H9 (cell line): ENCODE results near the gene RBM33. TPM values are rescaled to one million over a fixed set of nuclear protein-coding genes. Genes with fewer than 3 reads are reported as not detected.

Experiments
- DNase-seq: peaks from one replicate; pipeline ENCODE4 v3.0.0-alpha.2; 2017
- H2AFZ ChIP-seq: one replicate; pipeline ENCODE4 v1.6.1; 2013; ENCODE audit warnings: mild to moderate bottlenecking, low read length, control low read depth, moderate library complexity
- H2AK5ac ChIP-seq: 2 replicates; pipeline ENCODE4 v1.6.1; 2013; ENCODE audit warnings: low read length, control low read depth, mixed read lengths; ENCODE audit not compliant: insufficient read length
- H2BK120ac ChIP-seq: one replicate; pipeline ENCODE4 v1.6.1; 2013; ENCODE audit warnings: low read depth, mild to moderate bottlenecking, low read length, control low read depth, inconsistent platforms; ENCODE audit not compliant: poor library complexity, severe bottlenecking
- H2BK12ac ChIP-seq: 2 replicates; pipeline ENCODE4 v1.6.1; 2013; ENCODE audit warnings: low read length, control low read depth, mixed read lengths, low read depth; ENCODE audit not compliant: insufficient read length
- H2BK15ac ChIP-seq: 2 replicates; pipeline ENCODE4 v1.6.1; 2013; ENCODE audit warnings: low read depth, low read length, control low read depth
- H2BK20ac ChIP-seq: one replicate; pipeline ENCODE4 v1.6.1; 2013; ENCODE audit warnings: low read depth, mild to moderate bottlenecking, low read length, control low read depth, inconsistent platforms; ENCODE audit not compliant: poor library complexity, severe bottlenecking
- H2BK5ac ChIP-seq: 2 replicates; pipeline ENCODE4 v1.6.1; 2013; ENCODE audit warnings: low read length, control low read depth, mixed read lengths; ENCODE audit not compliant: insufficient read length
- H3K14ac ChIP-seq: 2 replicates; pipeline ENCODE4 v1.6.1; 2013; ENCODE audit warnings: low read length, control low read depth; ENCODE audit not compliant: insufficient read depth
- H3K18ac ChIP-seq: 2 replicates; pipeline ENCODE4 v1.6.1; 2013; ENCODE audit warnings: low read depth, mild to moderate bottlenecking, mixed read lengths, low read length, control low read depth; ENCODE audit not compliant: insufficient read length
- H3K23ac ChIP-seq: 2 replicates; pipeline ENCODE4 v1.6.1; 2013; ENCODE audit warnings: low read length, control low read depth, mixed read lengths, low read depth; ENCODE audit not compliant: insufficient read length
- H3K23me2 ChIP-seq: 2 replicates; pipeline ENCODE4 v1.6.1; 2013; ENCODE audit warnings: low read depth, mild to moderate bottlenecking, mixed read lengths, low read length, control low read depth; ENCODE audit not compliant: insufficient read length, poor library complexity, severe bottlenecking
- H3K27ac ChIP-seq: 2 replicates; pipeline ENCODE4 v1.5.1; 2013; ENCODE audit warnings: low read length, control low read depth, mixed read lengths, low read depth; ENCODE audit not compliant: insufficient read length
- H3K27me3 ChIP-seq: 2 replicates; pipeline ENCODE4 v1.6.1; 2013; ENCODE audit warnings: low read length, control low read depth, inconsistent platforms; ENCODE audit not compliant: insufficient read depth
- H3K4ac ChIP-seq: 2 replicates; pipeline ENCODE4 v1.6.1; 2013; ENCODE audit warnings: low read depth, mild to moderate bottlenecking, control low read depth, inconsistent platforms, low read length, moderate library complexity
- H3K4me1 ChIP-seq: 2 replicates; pipeline ENCODE4 v1.6.1; 2013; ENCODE audit warnings: low read length, control low read depth, inconsistent platforms; ENCODE audit not compliant: insufficient read depth
- H3K4me2 ChIP-seq: 2 replicates; pipeline ENCODE4 v1.6.1; 2013; ENCODE audit warnings: low read length, control low read depth, mixed read lengths; ENCODE audit not compliant: insufficient read length, insufficient read depth
- H3K56ac ChIP-seq: 2 replicates; pipeline ENCODE4 v1.6.1; 2013; ENCODE audit warnings: low read depth, mild to moderate bottlenecking, mixed read lengths, low read length, control low read depth; ENCODE audit not compliant: insufficient read length
- H3K79me1 ChIP-seq: 2 replicates; pipeline ENCODE4 v1.6.1; 2013; ENCODE audit warnings: low read depth, mild to moderate bottlenecking, moderate library complexity, low read length, control low read depth, inconsistent platforms; ENCODE audit not compliant: insufficient read depth, poor library complexity, severe bottlenecking
- H3K79me2 ChIP-seq: 2 replicates; pipeline ENCODE4 v1.6.1; 2013; ENCODE audit warnings: low read length, control low read depth, inconsistent platforms; ENCODE audit not compliant: insufficient read depth
- H3K9ac ChIP-seq: 2 replicates; pipeline ENCODE4 v1.6.1; 2013; ENCODE audit warnings: low read length, control low read depth, mixed read lengths; ENCODE audit not compliant: insufficient read length; ENCODE audit errors: extremely low read depth
- H3K9me3 ChIP-seq: one replicate; pipeline ENCODE4 v1.6.1; 2013; ENCODE audit warnings: low read depth, low read length, inconsistent platforms; ENCODE audit not compliant: control insufficient read depth
- H3T11ph ChIP-seq: one replicate; pipeline ENCODE4 v1.6.1; 2013; ENCODE audit warnings: mild to moderate bottlenecking, low read length, control low read depth, inconsistent platforms
- H4K20me1 ChIP-seq: one replicate; pipeline ENCODE4 v1.6.1; 2013; ENCODE audit not compliant: control insufficient read depth, insufficient read length, insufficient read depth
- H4K5ac ChIP-seq: 2 replicates; pipeline ENCODE4 v1.6.1; 2013; ENCODE audit warnings: low read depth, mild to moderate bottlenecking, mixed read lengths, low read length, control low read depth; ENCODE audit not compliant: insufficient read length
- H4K8ac ChIP-seq: replicated peaks from 2 replicates; pipeline ENCODE4 v1.6.1; 2013; ENCODE audit warnings: low read length, control low read depth, mixed read lengths, low read depth; ENCODE audit not compliant: insufficient read length
- H4K91ac ChIP-seq: 2 replicates; pipeline ENCODE4 v1.6.1; 2013; ENCODE audit warnings: low read depth, mild to moderate bottlenecking, moderate library complexity, mixed read lengths, low read length, control low read depth; ENCODE audit not compliant: insufficient read length
- H3K27ac Mint-ChIP-seq, 3 experiments: 2 replicates in 2 of 3; 3 replicates in 1 of 3; pipeline ENCODE4 v1.8.0; 2020 to 2021; ENCODE audit warnings: mixed read lengths in 3 of 3, mild to moderate bottlenecking in 1 of 3, moderate library complexity in 1 of 3
- H3K27me3 Mint-ChIP-seq: 2 replicates; pipeline ENCODE4 v1.8.0; 2021; ENCODE audit warnings: low read depth, mild to moderate bottlenecking, moderate library complexity, mixed read lengths
- H3K36me3 Mint-ChIP-seq, 3 experiments: 2 replicates in 2 of 3; 3 replicates in 1 of 3; pipeline ENCODE4 v1.8.0; 2020 to 2021; ENCODE audit warnings: low read depth in 3 of 3, mixed read lengths in 3 of 3; ENCODE audit not compliant: insufficient read depth in 1 of 3
- H3K4me1 Mint-ChIP-seq, 2 experiments: 2 replicates each; pipeline ENCODE4 v1.8.0; 2020; ENCODE audit warnings: mixed read lengths in 2 of 2
- H3K4me3 Mint-ChIP-seq, 2 experiments: 2 replicates in 1 of 2; 3 replicates in 1 of 2; pipeline ENCODE4 v1.8.0; 2020 to 2021; ENCODE audit warnings: mild to moderate bottlenecking in 2 of 2, mixed read lengths in 2 of 2, moderate library complexity in 1 of 2
- H3K9me3 Mint-ChIP-seq, 2 experiments: 2 replicates in 1 of 2; 3 replicates in 1 of 2; pipeline ENCODE4 v1.8.0; 2020; ENCODE audit warnings: mild to moderate bottlenecking in 2 of 2, mixed read lengths in 2 of 2, moderate library complexity in 1 of 2
- WGBS: extraction: QIAGEN DNeasy Blood & Tissue Kit; methylation state at CpG from one replicate; pipeline ENCODE4 v1.1.7; 2013; ENCODE audit warnings: missing lambda C conversion rate, low lambda C conversion rate, mixed read lengths; ENCODE audit not compliant: insufficient read length; ENCODE audit errors: extremely low coverage; 5-methylcytosine and 5-hydroxymethylcytosine counted together
- total RNA-seq: library from RNA; stranded (reverse); gene quantifications from 2 replicates; pipeline ENCODE4 v1.2.1, GENCODE V29; 2021
- TF ChIP-seq, protein P1 (sequence below): fragments of 200-600 bp; sonication (generic); conservative IDR thresholded peaks from 3 replicates; pipeline ENCODE4 v1.8.0; 2021; ENCODE audit warnings: antibody characterized with exemption, mild to moderate bottlenecking

RBM33 gene
- total RNA-seq, 1 experiment from 2014 or later = 71.3 TPM

DNA sequence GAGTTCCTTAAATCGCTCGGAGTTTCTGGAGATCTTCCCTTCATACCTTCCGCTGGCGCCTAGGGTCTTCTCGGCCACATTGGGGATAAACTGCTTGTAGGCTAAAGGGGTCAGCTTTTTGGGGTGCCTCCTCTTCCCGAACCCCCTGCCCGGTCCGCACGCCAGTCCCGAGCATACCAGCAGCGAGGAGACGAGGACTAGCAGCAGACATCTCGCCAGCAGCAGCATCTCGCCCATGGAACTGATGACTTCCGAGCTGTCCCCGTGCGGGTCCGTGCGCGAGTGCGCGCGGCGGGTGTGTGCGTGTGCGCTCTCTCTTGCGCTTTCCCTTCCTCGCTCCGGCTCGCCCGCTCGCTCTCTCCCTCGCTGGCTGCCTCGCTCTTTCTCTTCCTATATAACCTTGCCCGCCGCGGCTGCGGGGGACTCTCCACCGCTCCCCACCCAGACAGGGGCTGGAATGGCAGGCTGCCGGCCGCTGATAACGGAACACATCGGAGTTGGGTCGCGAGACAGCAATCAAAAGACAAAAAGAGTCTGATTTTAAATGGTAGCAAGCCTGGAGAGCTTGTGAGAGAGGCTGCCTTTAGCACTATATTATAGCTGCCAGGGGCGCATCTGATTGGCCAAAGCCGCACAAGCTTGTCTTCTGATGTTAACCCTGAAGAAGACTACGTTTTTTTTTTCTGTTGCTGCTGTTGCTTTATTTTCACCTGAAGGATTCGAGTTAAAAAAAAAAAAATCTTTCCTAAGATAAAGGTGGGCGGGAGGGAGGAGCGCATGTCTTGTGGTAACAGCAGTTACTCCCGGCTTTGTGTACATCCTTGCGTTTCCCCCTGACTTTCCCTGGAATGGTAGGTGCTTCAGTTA is 167.7 kb downstream of the RBM33 start, which contains the start of gene SHH:
TSS of gene SHH (minus strand) at position 569 of the 867 bp plus-strand sequence. CDS start at position 228, 341 bp downstream.
- no peaks in the 10 kb centered on the region for H3K79me1 ChIP-seq
- no peak within 1 kb of the TSS for H2BK20ac ChIP-seq
- H3K18ac ChIP-seq = no peak within 1 kb of the TSS
- peaks cover 10% of the 10 kb centered on the region for H3K23me2 ChIP-seq
- TF ChIP-seq, protein P1, sequence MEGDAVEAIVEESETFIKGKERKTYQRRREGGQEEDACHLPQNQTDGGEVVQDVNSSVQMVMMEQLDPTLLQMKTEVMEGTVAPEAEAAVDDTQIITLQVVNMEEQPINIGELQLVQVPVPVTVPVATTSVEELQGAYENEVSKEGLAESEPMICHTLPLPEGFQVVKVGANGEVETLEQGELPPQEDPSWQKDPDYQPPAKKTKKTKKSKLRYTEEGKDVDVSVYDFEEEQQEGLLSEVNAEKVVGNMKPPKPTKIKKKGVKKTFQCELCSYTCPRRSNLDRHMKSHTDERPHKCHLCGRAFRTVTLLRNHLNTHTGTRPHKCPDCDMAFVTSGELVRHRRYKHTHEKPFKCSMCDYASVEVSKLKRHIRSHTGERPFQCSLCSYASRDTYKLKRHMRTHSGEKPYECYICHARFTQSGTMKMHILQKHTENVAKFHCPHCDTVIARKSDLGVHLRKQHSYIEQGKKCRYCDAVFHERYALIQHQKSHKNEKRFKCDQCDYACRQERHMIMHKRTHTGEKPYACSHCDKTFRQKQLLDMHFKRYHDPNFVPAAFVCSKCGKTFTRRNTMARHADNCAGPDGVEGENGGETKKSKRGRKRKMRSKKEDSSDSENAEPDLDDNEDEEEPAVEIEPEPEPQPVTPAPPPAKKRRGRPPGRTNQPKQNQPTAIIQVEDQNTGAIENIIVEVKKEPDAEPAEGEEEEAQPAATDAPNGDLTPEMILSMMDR = no peak
- Mint-ChIP-seq H3K36me3 (no peaks in the 10 kb centered on the region; a peak in 2 of 7 replicates), H3K4me3 (peak within 1 kb of the TSS; percentile 13 to 72; a peak in 4 of 5 replicates), H3K27ac (no peak within 1 kb of the TSS), H3K27me3 (peaks cover 91% of the 10 kb centered on the region), H3K9me3 (peaks cover 0 to 3% of the 10 kb centered on the region in 2 experiments; a peak in 3 of 5 replicates), H3K4me1 (peaks cover 23 to 60% of the 10 kb centered on the region in 2 experiments)
- H3K9ac ChIP-seq = no peak within 1 kb of the TSS
- H3K56ac ChIP-seq = no peak within 1 kb of the TSS
- H4K8ac ChIP-seq = no peak within 1 kb of the TSS
- no peaks in the 10 kb centered on the region for H3K9me3 ChIP-seq
- H2BK15ac ChIP-seq = no peak within 1 kb of the TSS
- H3K14ac ChIP-seq = no peak within 1 kb of the TSS; the same call in 1 of the 2 replicates
- no peak within 1 kb of the TSS for H3K27ac ChIP-seq
- no peak within 1 kb of the TSS for H3K23ac ChIP-seq
- DNase-seq = no peak
- no peak within 1 kb of the TSS for H3T11ph ChIP-seq
- H3K4ac ChIP-seq = no peak within 1 kb of the TSS
- no peaks in the 10 kb centered on the region for H4K20me1 ChIP-seq
- no peak within 1 kb of the TSS for H4K91ac ChIP-seq
- H2AK5ac ChIP-seq = no peak within 1 kb of the TSS
- no peak within 1 kb of the TSS for H4K5ac ChIP-seq
- no CpG with 5 or more reads among the region's 53 CpGs for WGBS
- no peak within 1 kb of the TSS for H2AFZ ChIP-seq
- no peak within 1 kb of the TSS for H2BK5ac ChIP-seq
- H3K27me3 ChIP-seq = peaks cover 75% of the 10 kb centered on the region
- H3K4me2 ChIP-seq = peak within 1 kb of the TSS; percentile 56
- H2BK12ac ChIP-seq = no peak within 1 kb of the TSS
- H3K79me2 ChIP-seq = no peaks in the 10 kb centered on the region
- no peak within 1 kb of the TSS for H2BK120ac ChIP-seq
- no peaks in the 10 kb centered on the region; the same call in 1 of the 2 replicates for H3K4me1 ChIP-seq
